Breast epithelium (tissue), 4 donors: ENCODE measurements around the gene COL18A1. TPM values are rescaled to one million over a fixed set of nuclear protein-coding genes. Genes with fewer than 3 reads are reported as not detected.

Experiments used
- DNase-seq, 2 donors: peaks; one replicate each; pipeline ENCODE4 v3.0.0-alpha.2; 2019; ENCODE audit warnings: low spot score in 2 of 2
- H3K27ac ChIP-seq, 2 donors: fragments of 200-600 bp; sonication (generic) in 1 of 2; one replicate each; pipeline ENCODE4 v1.5.1; 2016 to 2019; ENCODE audit warnings: mild to moderate bottlenecking in 1 of 2
- H3K27me3 ChIP-seq, 2 donors: fragments of 200-600 bp; sonication (generic) in 1 of 2; one replicate each; pipeline versions ENCODE4 v1.5.1 to v1.6.0; 2017 to 2019; ENCODE audit warnings: control low read depth in 1 of 2, mild to moderate bottlenecking in 1 of 2
- H3K36me3 ChIP-seq: fragments of 200-600 bp; one replicate; pipeline ENCODE4 v1.5.1; 2019
- H3K4me1 ChIP-seq, 2 donors: fragments of 200-600 bp; sonication (generic); one replicate each; pipeline ENCODE4 v1.5.1; 2016 to 2019; ENCODE audit warnings: control low read depth in 1 of 2
- H3K4me3 ChIP-seq, 3 donors: fragments of 200-600 bp; sonication (generic); 1 replicate in 2 of 3; 2 replicates in 1 of 3; pipeline ENCODE4 v1.5.1; 2016 to 2019; ENCODE audit warnings: mild to moderate bottlenecking in 3 of 3, moderate library complexity in 2 of 3
- H3K9me3 ChIP-seq, 2 donors: fragments of 200-600 bp; sonication (generic) in 1 of 2; one replicate each; pipeline ENCODE4 v1.5.1; 2016 to 2019; ENCODE audit warnings: control low read depth in 1 of 2
- POLR2A ChIP-seq: fragments of 450-650 bp; IDR thresholded peaks from one replicate; pipeline ENCODE4 v1.6.1; 2016; ENCODE audit warnings: antibody characterized with exemption, mild to moderate bottlenecking, moderate library complexity
- POLR2AphosphoS5 ChIP-seq, 3 donors: sonication (generic); formaldehyde crosslinking; IDR thresholded peaks; one replicate each; pipeline ENCODE4 v1.6.1; 2017; ENCODE audit warnings: antibody characterized with exemption in 3 of 3
- intact Hi-C: fragments of 100-400 bp; cut with DNase I; formaldehyde crosslinking; loops from one replicate; pipeline ENCODE4 v1.15.1; 2023; ENCODE audit warnings: low total_unique reads
- total RNA-seq, 3 donors: library from RNA; depleted of rRNA; stranded (reverse); fragments of >200 nt; gene quantifications; one replicate each; pipeline ENCODE4 v1.1.0, GENCODE V29; 2016
- TF ChIP-seq, protein P1 (sequence below), 3 donors: fragments of 450-650 bp; IDR thresholded peaks; one replicate each; pipeline ENCODE4 v1.5.1; 2016 to 2017; ENCODE audit warnings: antibody characterized with exemption in 3 of 3, mild to moderate bottlenecking in 3 of 3, moderate library complexity in 3 of 3

Gene COL18A1
- total RNA-seq, 3 donors from 2014 or later, result 48.3 to 62.9 (median 55.8) TPM

DNA sequence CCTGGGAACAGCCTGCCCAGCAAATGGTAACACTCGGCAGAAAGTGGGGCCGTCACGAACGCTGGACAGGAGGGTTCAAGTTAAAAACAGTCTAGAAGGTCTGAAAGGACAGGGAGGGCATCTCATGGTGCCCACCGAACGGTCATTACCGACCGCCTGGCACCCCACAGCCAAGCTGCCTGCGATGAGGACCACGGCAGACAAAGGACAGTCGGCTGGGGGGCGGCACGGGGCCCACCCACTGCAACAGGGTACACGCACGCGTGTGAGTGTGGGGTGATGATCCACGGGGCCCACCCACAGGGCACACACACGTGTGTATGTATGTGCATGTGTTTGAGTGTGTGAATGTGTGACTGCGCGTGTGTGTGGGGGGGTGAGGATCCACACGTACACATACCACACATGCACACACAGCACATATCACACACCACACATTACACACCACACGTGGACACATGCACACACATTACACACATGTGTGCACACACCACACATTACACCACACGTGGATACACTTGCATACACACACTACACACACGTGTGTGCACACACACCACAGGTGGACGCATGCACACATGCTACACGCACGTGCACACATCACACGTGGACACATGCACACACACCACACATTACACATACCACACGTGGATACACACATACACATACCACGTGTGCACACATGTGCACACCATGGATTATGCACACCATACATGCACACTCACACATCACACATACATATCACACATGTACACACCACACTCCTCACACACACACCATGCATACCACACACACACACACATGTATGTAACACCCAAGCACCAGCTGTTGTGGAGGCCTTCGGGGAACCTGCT, 74.1 kb downstream of the COL18A1 start:
- no peak overlapping the region for H3K4me3 ChIP-seq
- H3K36me3 ChIP-seq, result no peaks in the 10 kb centered on the region
- TF ChIP-seq, protein P1, sequence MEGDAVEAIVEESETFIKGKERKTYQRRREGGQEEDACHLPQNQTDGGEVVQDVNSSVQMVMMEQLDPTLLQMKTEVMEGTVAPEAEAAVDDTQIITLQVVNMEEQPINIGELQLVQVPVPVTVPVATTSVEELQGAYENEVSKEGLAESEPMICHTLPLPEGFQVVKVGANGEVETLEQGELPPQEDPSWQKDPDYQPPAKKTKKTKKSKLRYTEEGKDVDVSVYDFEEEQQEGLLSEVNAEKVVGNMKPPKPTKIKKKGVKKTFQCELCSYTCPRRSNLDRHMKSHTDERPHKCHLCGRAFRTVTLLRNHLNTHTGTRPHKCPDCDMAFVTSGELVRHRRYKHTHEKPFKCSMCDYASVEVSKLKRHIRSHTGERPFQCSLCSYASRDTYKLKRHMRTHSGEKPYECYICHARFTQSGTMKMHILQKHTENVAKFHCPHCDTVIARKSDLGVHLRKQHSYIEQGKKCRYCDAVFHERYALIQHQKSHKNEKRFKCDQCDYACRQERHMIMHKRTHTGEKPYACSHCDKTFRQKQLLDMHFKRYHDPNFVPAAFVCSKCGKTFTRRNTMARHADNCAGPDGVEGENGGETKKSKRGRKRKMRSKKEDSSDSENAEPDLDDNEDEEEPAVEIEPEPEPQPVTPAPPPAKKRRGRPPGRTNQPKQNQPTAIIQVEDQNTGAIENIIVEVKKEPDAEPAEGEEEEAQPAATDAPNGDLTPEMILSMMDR (IDR thresholded peaks at IDR 0.05), result no peak
- TF ChIP-seq POLR2A (no peak), POLR2AphosphoS5 (IDR thresholded peaks at IDR 0.05) (no peak)
- no peak for DNase-seq
- peaks cover 0 to 3% of the 10 kb centered on the region in 2 donors for H3K4me1 ChIP-seq
- intact Hi-C loops, result no loop called here
- H3K27me3 ChIP-seq, result no peaks in the 10 kb centered on the region
- H3K27ac ChIP-seq, result no peak overlapping the region
- no peaks in the 10 kb centered on the region for H3K9me3 ChIP-seq

DNA sequence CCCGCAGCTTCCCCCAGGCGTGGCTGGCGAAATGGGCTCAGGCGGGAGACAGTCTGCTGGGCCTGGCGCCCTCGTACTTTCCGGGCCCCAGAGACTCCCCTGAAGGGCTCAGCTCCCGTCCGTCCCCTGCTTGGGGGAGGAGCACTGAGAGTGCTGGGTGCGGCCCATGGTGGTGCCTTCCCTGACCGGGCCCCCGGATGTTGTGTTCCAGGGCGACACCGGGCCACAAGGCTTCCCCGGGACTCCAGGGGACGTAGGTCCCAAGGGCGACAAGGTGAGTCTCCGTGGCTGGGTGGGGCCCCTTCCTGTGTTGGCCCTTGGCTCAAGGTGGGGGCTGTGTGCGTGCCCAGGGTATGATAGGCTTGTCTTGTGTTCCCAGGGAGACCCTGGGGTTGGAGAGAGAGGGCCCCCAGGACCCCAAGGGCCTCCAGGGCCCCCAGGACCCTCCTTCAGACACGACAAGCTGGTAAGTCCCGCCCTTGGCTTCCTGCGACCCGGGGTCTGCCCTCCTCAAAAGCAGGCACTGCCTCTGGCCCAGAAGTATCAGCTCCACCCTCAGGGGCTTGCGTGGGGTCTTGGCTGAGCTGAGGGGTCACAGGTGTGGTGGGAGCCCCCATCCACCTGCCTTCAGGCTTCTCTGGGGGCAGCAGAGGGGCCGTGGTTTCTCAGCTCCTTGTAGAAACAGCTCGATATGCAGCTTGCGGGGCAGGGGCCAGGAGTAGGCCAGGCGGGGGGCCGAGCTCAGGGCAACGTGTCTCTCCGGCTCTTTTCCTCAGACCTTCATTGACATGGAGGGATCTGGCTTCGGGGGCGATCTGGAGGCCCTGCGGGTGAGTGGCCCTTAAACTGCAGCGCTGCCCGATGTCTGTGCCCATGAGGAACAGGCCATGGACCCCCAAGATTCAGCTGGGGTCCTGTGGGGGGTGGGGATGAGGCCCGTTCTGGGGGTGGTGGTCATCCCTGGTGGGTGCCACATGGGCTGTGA, 75.0 kb downstream of the COL18A1 start:
- no peak overlapping the region for H3K27ac ChIP-seq
- H3K4me1 ChIP-seq, result peaks cover 0 to 3% of the 10 kb centered on the region in 2 donors
- H3K36me3 ChIP-seq, result no peaks in the 10 kb centered on the region
- H3K9me3 ChIP-seq, result no peaks in the 10 kb centered on the region
- DNase-seq, result no peak
- TF ChIP-seq POLR2A (no peak), POLR2AphosphoS5 (IDR thresholded peaks at IDR 0.05) (no peak)
- TF ChIP-seq, protein P1 (IDR thresholded peaks at IDR 0.05), result no peak
- H3K4me3 ChIP-seq, result no peak overlapping the region
- intact Hi-C loops, result no loop called here
- H3K27me3 ChIP-seq, result no peaks in the 10 kb centered on the region

DNA sequence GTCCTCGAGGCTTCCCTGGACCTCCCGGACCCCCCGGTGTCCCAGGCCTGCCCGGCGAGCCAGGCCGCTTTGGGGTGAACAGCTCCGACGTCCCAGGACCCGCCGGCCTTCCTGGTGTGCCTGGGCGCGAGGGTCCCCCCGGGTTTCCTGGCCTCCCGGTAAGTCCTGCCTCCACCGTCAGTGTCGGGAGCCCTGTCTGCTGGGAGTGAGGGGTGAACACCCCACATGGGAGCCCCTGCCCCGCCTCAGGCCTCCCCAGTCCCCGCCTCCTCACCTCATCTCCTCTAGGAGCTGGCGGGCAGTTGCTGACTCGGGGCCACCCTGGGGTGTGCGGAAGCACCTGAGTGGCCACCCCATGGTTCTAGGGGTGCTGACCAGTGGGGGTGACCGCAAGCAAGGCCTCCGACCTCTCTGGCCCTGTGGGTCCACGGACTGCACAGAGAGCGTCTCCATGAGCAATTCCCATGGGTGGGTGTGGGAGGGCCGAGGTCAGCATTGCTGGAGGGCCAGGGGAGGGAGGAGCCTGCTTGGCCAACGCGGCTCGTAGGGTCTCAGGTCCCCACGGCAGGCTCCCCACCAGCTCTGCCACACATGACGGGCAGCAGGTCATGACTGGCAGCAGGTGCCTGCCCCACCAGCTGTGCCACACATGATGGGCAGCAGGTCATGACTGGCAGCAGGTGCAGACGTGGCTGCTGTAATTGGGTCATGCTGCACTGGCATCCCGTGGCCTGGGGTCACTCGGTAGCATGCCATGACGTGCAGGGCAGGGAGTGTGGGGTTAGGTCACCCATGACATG, 75.9 kb downstream of the COL18A1 start:
- Histone ChIP-seq H3K27ac (no peak overlapping the region), H3K9me3 (no peaks in the 10 kb centered on the region), H3K4me1 (peaks cover 0 to 3% of the 10 kb centered on the region in 2 donors), H3K4me3 (no peak overlapping the region), H3K27me3 (no peaks in the 10 kb centered on the region), H3K36me3 (no peaks in the 10 kb centered on the region)
- no peak for DNase-seq
- intact Hi-C loops, result no loop called here
- TF ChIP-seq, protein P1 (IDR thresholded peaks at IDR 0.05), result no peak
- no peak for TF ChIP-seq POLR2AphosphoS5 (IDR thresholded peaks at IDR 0.05)
- no peak for TF ChIP-seq POLR2A

DNA sequence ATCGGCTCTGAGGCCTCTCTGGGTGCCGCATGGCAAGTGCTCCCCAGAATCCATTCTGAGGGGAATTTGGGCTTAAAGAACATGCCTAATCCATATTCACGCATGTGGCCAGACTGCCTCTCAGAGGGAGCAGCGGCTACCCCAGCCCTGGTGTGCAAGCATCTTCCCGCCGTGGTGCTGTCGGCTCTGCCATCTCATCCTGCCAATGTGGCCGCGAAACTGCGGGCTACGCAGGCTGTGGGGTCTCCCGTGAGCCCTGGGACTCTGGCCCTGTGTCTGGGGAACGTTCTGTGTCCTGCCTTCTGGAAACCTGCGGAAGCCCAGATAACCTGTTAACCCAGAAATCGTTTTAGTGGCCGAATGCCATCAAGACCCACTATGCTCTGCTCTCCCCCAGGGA, 76.6 kb downstream of the COL18A1 start:
- no peak for TF ChIP-seq POLR2AphosphoS5 (IDR thresholded peaks at IDR 0.05)
- TF ChIP-seq, protein P1 (IDR thresholded peaks at IDR 0.05), result no peak
- TF ChIP-seq POLR2A, result no peak
- H3K36me3 ChIP-seq, result no peaks in the 10 kb centered on the region

More for the DNA sequence above, 76.6 kb downstream of the COL18A1 start:
- Histone ChIP-seq H3K27ac (no peak overlapping the region), H3K9me3 (no peaks in the 10 kb centered on the region), H3K4me3 (no peak overlapping the region), H3K4me1 (peaks cover 0 to 3% of the 10 kb centered on the region in 2 donors), H3K27me3 (no peaks in the 10 kb centered on the region)
- no peak for DNase-seq
- intact Hi-C loops, result no loop called here
